Measurements from ENCODE around the gene TMA7B.

The TMA7B gene

GRCh38 chr22:39925909-39926679, 34.1 kb upstream of the TMA7B start:
- Histone ChIP-seq H3K4me3 (ENCODE audit: low read depth, low read length) (no peak overlapping the region), H3K4me1 (no peaks in the 10 kb centered on the region), H3K79me2 (no peaks in the 10 kb centered on the region), H3K27ac (no peak overlapping the region), H3K9ac (no peak overlapping the region), H3K4me2 (ENCODE audit: low read length) (no peak overlapping the region), H3K9me3 (ENCODE audit: control insufficient read depth, low read length) (no peaks in the 10 kb centered on the region), H3K36me3 (ENCODE audit: control insufficient read depth, insufficient read depth, low read length) (no peaks in the 10 kb centered on the region), H2AFZ (no peak overlapping the region), H3K27me3 (ENCODE audit: control insufficient read depth, insufficient read depth, low read length) (no peaks in the 10 kb centered on the region)
- no peak for TF ChIP-seq CTCF (IDR thresholded peaks at IDR 0.05)

DNA sequence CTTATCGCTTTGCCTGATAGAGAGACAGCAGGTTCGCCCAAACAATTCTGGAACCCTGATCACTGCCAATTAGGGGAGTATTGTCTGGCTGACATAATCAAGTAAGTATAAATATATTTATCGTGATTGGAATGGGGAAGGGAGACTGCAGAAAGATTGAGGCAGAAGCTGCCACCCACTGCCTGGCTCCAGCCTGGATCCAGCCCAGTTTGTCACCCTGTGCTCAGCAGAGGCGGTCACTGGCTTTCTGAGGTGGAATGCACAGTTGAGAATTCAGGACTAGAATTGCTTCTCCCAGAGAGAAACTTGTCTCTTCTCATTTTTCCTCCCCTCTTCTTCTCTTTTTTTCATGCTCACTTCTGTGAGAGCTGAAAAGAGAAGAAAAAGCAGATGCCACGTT, 33.4 kb upstream of the TMA7B start:
- no peaks in the 10 kb centered on the region for H3K4me1 ChIP-seq
- TF ChIP-seq CTCF (IDR thresholded peaks at IDR 0.05): no peak
- no peaks in the 10 kb centered on the region for H3K9me3 ChIP-seq (ENCODE audit: control insufficient read depth, low read length)
- H3K4me3 ChIP-seq (ENCODE audit: low read depth, low read length): no peak overlapping the region
- H3K9ac ChIP-seq: no peak overlapping the region
- no peak overlapping the region for H3K4me2 ChIP-seq (ENCODE audit: low read length)
- no peaks in the 10 kb centered on the region for H3K79me2 ChIP-seq
- no peaks in the 10 kb centered on the region for H3K27me3 ChIP-seq (ENCODE audit: control insufficient read depth, insufficient read depth, low read length)
- H3K36me3 ChIP-seq (ENCODE audit: control insufficient read depth, insufficient read depth, low read length): no peaks in the 10 kb centered on the region
- H3K27ac ChIP-seq: no peak overlapping the region
- no peak overlapping the region for H2AFZ ChIP-seq

DNA sequence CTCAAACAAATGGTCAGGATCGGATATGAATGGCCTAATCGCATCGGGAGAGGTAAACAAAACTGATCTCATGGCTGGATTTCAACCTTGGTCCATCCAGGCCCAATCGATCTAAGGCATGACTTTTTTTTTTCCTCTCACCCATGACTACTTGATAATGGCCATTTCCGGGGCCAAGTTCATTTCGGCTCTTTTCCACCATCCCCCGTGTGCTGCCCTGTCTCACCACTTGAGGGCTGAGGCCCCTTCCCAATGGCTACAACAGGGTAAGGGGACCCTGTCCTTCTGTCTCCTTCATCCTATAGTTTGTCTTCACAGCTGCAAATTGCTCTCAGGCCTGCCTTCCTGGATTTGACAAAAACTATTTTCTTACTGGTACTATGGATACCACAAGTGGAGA, 32.7 kb upstream of the TMA7B start:
- Histone ChIP-seq H3K27ac (no peak overlapping the region), H3K4me3 (ENCODE audit: low read depth, low read length) (no peak overlapping the region), H3K9ac (no peak overlapping the region), H3K9me3 (ENCODE audit: control insufficient read depth, low read length) (no peaks in the 10 kb centered on the region), H3K4me1 (no peaks in the 10 kb centered on the region), H3K79me2 (no peaks in the 10 kb centered on the region), H3K4me2 (ENCODE audit: low read length) (no peak overlapping the region), H2AFZ (no peak overlapping the region), H3K27me3 (ENCODE audit: control insufficient read depth, insufficient read depth, low read length) (no peaks in the 10 kb centered on the region), H3K36me3 (ENCODE audit: control insufficient read depth, insufficient read depth, low read length) (no peaks in the 10 kb centered on the region)
- no peak for TF ChIP-seq CTCF (IDR thresholded peaks at IDR 0.05)

DNA sequence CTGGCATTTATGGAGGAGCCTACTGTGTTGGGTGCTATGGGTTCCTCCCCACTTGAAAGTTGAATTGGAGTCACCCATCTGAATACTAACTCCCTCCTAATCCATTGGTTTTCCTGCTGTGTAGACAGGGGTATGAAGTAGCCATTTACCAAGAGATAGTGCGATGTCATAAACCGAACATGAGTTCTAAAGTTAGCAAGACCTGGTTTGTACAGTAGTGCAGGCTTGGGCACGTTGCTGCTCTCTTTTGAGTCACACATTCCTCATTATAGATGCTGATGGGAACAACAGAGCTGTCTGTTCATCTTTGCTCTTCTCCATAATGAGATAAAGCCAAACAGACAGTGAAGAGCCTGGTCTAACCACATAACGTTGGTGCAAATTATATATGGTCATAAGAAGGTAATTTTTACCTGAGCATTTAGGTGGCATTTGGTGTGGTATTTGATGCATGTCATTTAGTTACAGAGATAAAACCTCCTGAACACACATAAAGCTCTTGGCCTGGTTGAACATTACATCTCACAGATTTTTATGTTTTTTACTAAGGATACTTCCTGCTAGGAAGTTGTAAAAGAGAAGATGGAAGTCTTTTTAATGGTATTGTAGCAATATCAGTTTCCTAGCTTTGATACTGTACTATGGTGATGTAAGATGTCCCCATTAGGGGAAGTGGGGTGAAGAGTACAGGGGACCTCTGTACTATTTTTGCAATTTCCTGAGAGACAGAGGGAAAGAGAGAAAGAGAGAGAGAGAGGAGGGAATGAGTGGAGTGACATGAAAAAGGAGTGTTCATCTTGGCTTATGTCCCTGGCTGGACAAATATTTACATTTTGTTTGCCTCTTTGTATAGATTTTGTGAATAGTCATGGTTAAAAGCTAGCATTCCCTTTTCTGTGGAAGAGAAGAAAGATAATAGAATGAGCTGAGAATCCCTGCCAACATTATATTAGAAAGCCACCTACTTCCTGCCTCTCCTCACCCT, 31.4 kb upstream of the TMA7B start:
- no peak overlapping the region for H3K27ac ChIP-seq
- H3K4me1 ChIP-seq: no peaks in the 10 kb centered on the region
- no peak overlapping the region for H2AFZ ChIP-seq
- H3K79me2 ChIP-seq: no peaks in the 10 kb centered on the region
- no peak overlapping the region for H3K4me2 ChIP-seq (ENCODE audit: low read length)
- H3K27me3 ChIP-seq (ENCODE audit: control insufficient read depth, insufficient read depth, low read length): no peaks in the 10 kb centered on the region
- no peak overlapping the region for H3K4me3 ChIP-seq (ENCODE audit: low read depth, low read length)
- TF ChIP-seq CTCF (IDR thresholded peaks at IDR 0.05): no peak
- H3K9me3 ChIP-seq (ENCODE audit: control insufficient read depth, low read length): no peaks in the 10 kb centered on the region
- no peak overlapping the region for H3K9ac ChIP-seq
- no peaks in the 10 kb centered on the region for H3K36me3 ChIP-seq (ENCODE audit: control insufficient read depth, insufficient read depth, low read length)

All from parathyroid adenoma (tissue), 2 donors.